Measurements from ENCODE around the gene ADGRG3. TPM values are rescaled to one million over a fixed set of nuclear protein-coding genes. Genes with fewer than 3 reads are reported as not detected.

Gene ADGRG3
- total RNA-seq, 1 donor: not detected

DNA sequence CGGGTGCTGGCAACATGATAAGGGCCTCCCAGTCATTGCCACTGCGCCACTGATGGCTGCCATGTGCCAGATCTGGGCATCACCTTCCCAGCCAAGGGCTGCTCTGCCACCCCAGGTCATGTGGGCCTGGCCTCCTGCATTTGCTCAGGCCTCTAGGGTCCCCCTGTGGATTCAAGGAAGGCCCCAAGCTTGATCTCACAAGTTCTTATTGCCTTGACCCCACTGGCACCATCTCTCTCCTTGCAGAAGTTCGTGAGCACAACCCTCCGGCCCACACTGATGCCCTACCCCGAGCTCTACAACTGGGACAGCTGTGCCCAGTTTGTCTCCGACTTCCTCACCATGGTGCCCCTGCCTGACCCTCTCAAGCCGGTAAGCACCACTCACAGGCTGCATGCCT lies 31.8 kb downstream of the ADGRG3 start:
- DNase-seq (ENCODE audit: low read depth): no peak
- no peak overlapping the region for H3K4me3 ChIP-seq (ENCODE audit: low read depth, low read length)
- TF ChIP-seq, protein P1, sequence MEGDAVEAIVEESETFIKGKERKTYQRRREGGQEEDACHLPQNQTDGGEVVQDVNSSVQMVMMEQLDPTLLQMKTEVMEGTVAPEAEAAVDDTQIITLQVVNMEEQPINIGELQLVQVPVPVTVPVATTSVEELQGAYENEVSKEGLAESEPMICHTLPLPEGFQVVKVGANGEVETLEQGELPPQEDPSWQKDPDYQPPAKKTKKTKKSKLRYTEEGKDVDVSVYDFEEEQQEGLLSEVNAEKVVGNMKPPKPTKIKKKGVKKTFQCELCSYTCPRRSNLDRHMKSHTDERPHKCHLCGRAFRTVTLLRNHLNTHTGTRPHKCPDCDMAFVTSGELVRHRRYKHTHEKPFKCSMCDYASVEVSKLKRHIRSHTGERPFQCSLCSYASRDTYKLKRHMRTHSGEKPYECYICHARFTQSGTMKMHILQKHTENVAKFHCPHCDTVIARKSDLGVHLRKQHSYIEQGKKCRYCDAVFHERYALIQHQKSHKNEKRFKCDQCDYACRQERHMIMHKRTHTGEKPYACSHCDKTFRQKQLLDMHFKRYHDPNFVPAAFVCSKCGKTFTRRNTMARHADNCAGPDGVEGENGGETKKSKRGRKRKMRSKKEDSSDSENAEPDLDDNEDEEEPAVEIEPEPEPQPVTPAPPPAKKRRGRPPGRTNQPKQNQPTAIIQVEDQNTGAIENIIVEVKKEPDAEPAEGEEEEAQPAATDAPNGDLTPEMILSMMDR (IDR thresholded peaks at IDR 0.05; ENCODE audit: insufficient read depth, low read depth, low read length): no peak

DNA sequence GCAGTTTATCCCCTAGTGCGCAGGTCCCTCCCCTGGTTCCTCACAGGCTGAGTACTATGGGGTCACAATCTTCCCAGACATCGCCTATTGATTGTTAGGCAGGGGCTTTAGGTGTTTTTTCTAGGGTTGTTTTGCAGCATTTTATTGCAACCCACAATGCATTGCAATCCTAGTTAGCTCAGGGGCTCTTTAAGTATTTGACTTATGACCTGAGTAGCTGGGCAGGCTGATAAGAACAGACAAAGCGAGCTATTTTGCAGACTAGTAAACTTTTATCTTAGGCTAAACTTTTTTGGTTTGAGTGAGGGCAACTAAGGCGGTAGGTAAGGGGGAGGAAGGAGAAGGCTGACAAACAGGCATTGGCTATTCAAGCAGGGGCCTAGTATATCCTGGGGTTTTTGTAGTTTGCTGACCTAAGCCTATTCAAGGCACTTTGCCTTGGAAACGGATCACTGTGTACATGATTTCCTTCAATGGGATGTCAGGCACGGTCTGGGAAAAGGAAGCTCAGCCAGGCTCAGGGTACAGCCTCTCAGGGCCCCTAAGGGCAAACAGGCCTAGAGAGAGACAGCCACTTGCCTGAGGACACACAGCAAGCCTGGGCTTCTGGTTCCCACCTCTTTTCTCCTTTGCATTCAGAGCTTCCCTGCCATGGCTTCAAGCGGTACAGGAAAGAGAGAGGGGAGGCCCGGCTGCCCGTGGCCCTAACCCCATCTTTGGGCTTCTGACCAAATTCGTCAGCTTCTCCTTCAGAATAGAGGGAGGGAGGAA lies 32.9 kb downstream of the ADGRG3 start:
- TF ChIP-seq, protein P1 (IDR thresholded peaks at IDR 0.05; ENCODE audit: insufficient read depth, low read depth, low read length): no peak
- no peak overlapping the region for H3K4me3 ChIP-seq (ENCODE audit: low read depth, low read length)
- DNase-seq (ENCODE audit: low read depth): peak; percentile 12

DNA sequence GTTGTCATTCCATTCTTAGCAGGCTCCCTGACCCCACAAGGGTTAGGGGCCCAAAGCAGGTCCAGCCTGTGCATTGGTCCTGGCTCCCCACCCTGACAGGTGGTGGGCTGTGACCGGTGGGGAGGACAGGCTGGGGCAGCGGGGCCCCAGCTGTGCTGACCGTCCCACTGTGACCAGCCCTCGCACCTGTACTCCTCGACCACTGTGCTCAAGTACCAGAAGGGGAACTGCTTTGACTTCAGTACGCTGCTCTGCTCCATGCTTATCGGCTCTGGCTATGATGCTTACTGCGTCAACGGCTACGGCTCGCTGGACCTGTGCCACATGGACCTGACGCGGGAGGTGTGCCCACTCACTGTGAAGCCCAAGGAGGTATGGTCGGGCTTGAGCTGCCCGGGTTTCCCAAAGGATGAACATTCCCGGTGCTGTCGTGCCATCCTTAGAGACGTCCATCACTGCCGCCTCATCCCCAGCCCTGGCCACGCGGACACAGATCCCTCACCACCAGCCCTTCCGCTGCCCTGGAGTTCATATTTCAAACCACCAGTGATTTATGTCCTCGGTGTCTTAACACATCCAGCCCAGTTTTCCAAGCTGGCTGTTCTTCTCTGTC lies 33.8 kb downstream of the ADGRG3 start:
- TF ChIP-seq, protein P1 (IDR thresholded peaks at IDR 0.05; ENCODE audit: insufficient read depth, low read depth, low read length): no peak
- H3K4me3 ChIP-seq (ENCODE audit: low read depth, low read length): no peak overlapping the region
- DNase-seq (ENCODE audit: low read depth): no peak

DNA sequence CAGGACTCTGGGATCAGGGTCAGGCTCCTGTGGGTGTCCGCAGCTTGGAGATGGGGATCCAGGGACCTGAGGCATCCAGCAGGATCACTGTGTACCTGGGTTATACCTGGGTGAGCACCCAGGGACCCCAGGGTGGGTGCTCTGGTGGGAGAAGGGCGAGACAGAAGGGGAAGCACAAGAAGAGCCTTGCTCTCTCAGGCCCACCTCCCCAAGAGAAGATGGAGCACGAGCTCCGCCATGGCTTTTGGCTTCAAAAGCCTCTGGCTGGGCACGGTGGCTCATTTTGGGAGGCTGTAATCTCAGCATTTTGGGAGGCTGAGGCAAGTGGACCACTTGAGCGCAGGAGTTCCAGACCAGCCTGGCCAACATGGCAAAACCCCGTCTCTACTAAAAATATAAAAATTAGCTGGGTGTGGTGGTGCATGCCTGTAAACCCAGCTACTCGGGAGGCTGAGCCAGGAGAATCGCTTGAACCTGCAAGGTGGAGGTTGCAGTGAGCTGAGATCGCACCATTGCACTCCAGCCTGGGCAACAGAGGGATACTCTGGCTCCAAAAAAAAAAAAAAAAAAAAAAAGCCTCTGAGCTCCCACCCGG lies 35.4 kb downstream of the ADGRG3 start:
- no peak overlapping the region for H3K4me3 ChIP-seq (ENCODE audit: low read depth, low read length)
- TF ChIP-seq, protein P1 (IDR thresholded peaks at IDR 0.05; ENCODE audit: insufficient read depth, low read depth, low read length): no peak
- no peak for DNase-seq (ENCODE audit: low read depth)

DNA sequence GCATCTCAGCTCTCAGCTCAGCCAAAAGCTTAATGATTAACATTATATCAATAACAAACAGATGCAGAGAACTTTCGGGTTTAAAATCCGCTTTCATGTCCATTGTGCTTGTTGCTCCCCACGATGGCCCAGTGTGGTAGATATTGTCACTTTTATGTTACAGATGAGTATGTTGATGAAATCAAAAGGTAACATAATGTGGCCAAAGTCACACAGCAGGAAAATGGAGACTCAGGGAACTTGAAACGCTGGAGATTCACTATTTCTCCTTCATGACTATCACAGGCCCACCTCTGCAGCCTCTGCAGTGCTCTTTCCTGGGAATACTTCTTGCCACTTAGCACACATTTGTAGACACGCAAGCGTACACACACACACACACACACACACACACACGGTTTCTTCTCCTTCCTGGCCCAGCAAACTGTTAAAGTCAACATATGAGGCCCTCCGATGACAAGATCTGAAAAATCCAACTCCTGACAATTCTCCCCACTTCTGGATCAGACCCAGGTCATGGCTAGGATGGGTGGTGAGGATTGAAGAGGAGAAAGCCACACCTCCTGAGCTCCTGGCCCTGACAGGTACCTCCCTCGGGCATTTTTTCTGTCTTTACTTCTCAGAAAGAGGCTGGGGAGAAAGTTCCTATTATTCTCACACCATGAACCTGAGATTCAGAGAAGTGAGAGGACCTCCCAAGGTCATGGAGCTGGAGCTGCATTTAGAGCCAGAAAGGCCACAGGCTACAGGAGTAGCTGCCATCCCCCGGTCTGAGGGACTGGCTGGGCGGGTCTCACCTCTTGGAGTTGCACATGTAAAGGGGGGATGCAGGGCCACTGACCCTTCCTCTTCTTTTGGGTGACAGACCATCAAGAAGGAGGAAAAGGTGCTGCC lies 36.2 kb downstream of the ADGRG3 start:
- DNase-seq (ENCODE audit: low read depth): no peak
- TF ChIP-seq, protein P1 (IDR thresholded peaks at IDR 0.05; ENCODE audit: insufficient read depth, low read depth, low read length): no peak
- no peak overlapping the region for H3K4me3 ChIP-seq (ENCODE audit: low read depth, low read length)

Measured in fibroblast of villous mesenchyme (primary cell).